Activated CD4-positive, alpha-beta T cell treated with anti-CD3 and anti-CD28 coated beads, Interleukin-2, Interleukin-4, amounts not matched to agents 100 ng/mL and 50 ng/mL, durations not matched to agents 16 hours and 8 hours (primary cell): ENCODE data around the gene RAB1B.
"Not testable (repeated sequence)": the region's sequence is repeated elsewhere in the genome, so short reads cannot be mapped to it uniquely, and the experiment has no call there.

ENCODE experiments used
- DNase-seq: peaks from one replicate; pipeline ENCODE4 v3.0.0-alpha.2; 2020; ENCODE audit warnings: low spot score

The RAB1B gene

GRCh38 chr11:66239998-66240780 is 28.2 kb upstream of the RAB1B start:
- no peak for DNase-seq

DNA sequence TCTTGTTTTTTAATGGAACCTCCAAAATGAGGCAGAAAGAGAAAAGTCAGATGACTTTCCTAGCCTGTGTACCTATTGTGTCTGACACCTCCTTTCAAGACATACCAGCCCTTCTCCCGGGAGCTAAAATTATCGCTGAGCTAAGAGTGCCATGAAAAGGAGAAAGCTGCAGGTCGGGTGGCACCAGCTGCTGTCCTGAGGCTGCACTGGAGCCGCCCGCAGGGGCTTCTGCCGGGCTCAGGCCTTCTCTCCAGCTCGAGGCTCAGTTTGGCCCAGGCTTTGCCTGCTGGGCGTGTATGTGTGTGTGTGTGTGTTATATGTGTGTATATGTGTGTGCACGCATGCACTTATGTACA is 27.7 kb upstream of the RAB1B start:
- DNase-seq, result no peak

GRCh38 chr11:66242095-66242765 is 26.2 kb upstream of the RAB1B start:
- DNase-seq, result no peak

DNA sequence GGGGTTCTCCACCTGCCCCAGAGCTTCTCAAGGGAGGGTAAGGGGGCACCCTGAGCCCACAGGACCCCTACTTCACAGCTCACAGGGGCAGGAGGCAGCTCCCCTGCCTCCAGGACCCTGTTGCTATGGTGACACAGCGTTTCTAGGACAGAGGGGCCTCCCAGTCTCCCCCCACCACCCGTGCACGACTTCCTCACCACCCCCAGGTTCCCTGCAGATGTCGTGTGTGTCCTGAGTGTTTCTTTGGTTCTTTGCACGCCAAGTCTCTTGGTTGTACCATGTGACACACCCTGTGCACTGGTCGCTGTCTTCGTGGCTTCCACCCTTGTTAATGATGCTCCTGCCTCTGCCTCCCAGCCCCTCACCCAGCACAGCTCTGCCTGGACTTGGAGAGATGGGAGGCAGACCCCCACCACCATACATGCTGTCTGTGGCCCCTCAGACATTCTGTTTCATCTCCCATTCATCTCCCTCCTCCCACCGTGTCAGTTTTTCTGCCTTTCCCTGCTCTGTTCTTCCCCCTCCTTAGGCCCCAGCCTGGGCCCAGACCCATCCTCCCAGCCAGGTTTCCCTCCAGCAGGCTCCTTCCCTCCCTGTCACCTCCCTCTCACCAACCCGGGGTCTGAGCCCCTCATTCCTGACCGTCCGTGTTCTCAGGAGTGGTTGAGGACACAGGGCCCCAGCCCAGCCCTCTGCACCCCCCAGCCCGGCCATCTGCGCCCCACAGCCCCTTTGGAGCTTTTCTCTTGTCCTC is 24.5 kb upstream of the RAB1B start:
- no peak for DNase-seq

- DNase-seq, result no peak
These were observed 21.1 kb upstream of the RAB1B start for GRCh38 chr11:66247295-66247694.

- DNase-seq, result no peak
These were observed 20.6 kb upstream of the RAB1B start for GRCh38 chr11:66247801-66248200.

- DNase-seq, result no peak
These were observed 19.5 kb upstream of the RAB1B start for GRCh38 chr11:66248903-66249302.

- DNase-seq, result no peak
These were observed 16.6 kb upstream of the RAB1B start for GRCh38 chr11:66251809-66252208.

DNA sequence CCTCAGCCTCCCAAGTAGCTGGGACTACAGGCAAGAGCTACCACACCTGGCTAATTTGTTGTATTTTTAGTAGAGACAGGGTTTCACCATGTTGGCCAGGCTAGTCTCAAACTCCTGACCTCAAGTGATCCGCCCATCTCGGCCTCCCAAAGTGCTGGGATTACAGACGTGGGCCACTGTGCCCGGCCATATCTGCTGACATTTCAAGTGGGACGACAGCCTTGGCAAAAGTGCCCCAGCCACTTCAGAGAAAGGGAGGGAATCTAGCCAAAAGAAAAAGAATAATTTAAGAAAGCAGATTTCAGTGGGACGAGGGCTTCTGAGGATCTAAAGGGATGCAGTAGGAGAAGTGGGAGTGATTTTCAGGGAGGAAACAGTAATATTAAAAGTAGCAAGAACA is 15.4 kb upstream of the RAB1B start:
- DNase-seq, result not testable (repeated sequence)

GRCh38 chr11:66258473-66258893 is 10.0 kb upstream of the RAB1B start:
- DNase-seq, result no peak

DNA sequence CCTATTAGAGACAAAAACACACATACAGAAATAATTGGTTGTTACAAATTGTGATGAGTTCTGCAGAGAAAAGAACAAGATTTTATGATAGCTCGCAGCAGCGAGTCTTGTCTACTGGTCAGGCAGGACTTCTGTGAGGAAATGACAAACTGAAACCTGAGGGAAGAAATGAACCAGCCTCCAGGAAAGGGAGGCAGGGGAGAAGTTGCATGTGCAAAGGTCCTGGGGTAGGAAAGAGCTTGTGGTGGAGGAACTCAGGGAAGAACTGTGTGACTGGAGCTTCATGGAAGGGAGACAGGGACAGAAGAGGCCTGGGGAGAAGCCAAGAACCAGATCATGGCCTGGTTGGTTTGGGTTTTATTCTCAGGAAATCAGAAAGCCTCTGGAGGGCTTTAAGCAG is 9.2 kb upstream of the RAB1B start:
- DNase-seq, result no peak

DNA sequence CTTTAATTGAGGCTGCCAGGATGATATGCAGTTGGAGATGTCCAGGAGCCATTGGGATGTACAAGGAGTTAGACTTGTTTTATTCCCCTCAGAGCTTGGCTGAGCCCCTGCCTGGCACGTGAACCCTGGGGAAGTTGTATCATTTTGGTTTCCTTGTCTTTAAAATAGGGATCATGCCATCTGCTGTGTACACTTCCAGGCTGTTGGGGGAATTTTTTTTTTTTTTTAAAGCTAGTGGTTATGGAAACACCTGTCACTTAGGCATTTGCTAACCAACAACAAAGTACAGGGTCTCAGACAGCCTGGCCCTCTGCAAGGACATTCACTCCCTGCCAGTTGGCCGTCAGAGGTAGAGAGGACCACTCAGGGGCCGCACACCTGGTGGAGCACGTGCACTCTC is 8.5 kb upstream of the RAB1B start:
- DNase-seq, result no peak

GRCh38 chr11:66261578-66261977 is 6.9 kb upstream of the RAB1B start:
- no peak for DNase-seq

DNA sequence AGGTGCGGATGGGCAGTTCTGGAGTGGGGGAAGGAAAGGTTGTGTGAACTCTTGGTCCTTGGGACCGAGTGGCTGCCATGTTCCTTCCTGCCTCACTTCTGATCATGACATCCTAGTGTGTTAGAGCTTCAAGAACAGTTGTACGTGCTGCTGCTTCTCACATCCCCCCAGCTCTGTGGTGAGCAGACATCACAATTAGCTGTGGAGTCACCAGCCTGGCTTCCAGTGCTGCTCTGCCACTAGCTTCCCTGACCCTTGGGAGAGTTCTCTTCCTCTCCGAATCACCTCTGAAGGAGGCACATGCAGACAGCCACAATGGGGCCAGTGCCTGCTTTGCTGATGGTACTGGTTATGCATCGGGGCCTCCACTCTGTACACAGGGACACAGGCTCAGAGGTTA is 6.2 kb upstream of the RAB1B start:
- no peak for DNase-seq

DNA sequence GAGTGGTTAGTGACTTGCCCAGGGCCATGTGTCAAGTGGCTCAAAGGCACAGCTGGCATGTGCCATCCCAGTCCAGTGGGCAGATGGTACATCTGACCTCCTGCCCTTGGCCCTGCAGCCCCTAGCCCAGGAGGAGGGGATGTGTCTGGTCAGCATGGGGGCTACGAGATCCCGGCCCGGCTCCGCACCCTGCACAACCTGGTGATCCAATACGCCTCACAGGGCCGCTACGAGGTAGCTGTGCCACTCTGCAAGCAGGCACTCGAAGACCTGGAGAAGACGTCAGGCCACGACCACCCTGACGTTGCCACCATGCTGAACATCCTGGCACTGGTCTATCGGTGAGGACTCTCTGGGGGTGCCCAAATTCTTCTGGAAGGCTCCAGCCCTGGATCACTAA is 5.7 kb upstream of the RAB1B start:
- no peak for DNase-seq

DNA sequence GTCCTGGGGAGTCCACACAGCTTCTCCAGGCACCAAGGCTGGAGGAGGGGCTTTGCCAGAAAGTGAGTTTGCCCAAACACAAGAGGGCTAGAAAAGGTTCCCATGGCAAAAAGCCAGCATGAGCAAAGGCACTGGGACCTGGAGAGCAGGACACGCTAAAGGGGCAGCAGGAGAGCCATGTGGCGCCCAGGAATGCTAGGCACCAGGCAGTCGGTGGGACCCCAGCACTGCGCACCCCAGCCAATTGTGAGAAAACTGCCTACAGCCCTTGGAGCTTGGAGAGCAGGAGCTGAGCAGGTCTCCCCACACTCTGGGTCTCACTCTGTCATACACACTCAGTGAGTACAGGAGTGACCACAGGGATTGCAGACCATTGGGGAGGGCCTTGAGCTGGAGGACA is 5.2 kb upstream of the RAB1B start:
- no peak for DNase-seq

- no peak for DNase-seq
These were observed 4.7 kb upstream of the RAB1B start for GRCh38 chr11:66263785-66264184.

GRCh38 chr11:66264383-66264782 is 4.1 kb upstream of the RAB1B start:
- DNase-seq, result no peak

- peak; percentile 32 for DNase-seq
These were observed 3.5 kb upstream of the RAB1B start for GRCh38 chr11:66264914-66265313.

- DNase-seq, result no peak
These were observed 2.7 kb upstream of the RAB1B start for GRCh38 chr11:66265531-66266377.

DNA sequence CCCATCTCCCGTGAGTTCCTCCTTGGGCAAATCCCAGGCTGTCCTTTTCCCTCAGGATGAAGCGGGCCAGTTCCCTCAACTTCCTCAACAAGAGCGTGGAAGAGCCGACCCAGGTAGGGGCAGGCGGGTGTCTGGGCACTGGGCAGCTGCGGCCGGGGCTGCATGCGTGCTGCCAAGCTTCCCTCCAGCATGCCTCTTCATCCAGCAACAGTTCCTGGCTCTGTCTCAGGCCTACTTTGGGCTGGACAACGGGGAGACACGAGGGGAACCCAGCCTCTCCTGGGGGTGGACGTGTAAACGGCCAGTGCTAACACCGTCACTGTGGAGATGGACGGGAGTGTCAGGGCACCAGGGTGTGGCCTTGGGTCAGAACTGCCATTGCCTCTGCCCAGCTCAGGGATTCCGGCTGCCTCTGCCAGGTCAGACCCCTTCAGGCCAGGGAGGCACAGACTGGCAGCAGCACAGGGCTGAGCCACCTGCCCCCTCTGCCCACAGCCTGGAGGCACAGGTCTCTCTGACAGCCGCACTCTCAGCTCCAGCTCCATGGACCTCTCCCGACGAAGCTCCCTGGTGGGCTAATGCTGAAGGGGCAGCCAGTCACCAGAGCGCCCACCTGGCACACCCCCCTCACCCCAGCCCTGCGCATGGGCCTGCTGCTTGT is 1.9 kb upstream of the RAB1B start:
- no peak for DNase-seq

GRCh38 chr11:66267039-66267378 is 1.4 kb upstream of the RAB1B start:
- DNase-seq, result no peak
